B cell (primary cell): ENCODE results near the gene RPGR. TPM values are rescaled to one million over a fixed set of nuclear protein-coding genes. Genes with fewer than 3 reads are reported as not detected.

ENCODE experiments used
- ATAC-seq: fragments of 200-7000 bp; cut with Tn5 transposase; one replicate; pipeline ENCODE4 v1.10.0; 2021; ENCODE audit warnings: low read depth, mild to moderate bottlenecking, moderate number of reproducible peaks, moderate library complexity
- CTCF ChIA-PET: fragments of 350-600 bp; sonication (Branson Sonifier 250); formaldehyde crosslinking; loops from one replicate; lab custom pipeline; 2021; ENCODE audit warnings: antibody characterized with exemption, inconsistent platforms; lab: Charles Lee
- POLR2A ChIA-PET: fragments of 350-600 bp; sonication (Branson Sonifier 250); formaldehyde crosslinking; loops from one replicate; lab custom pipeline; 2021; ENCODE audit warnings: antibody characterized with exemption; lab: Charles Lee
- DNase-seq: peaks from one replicate; pipeline ENCODE4 v3.0.0; 2013
- H2AFZ ChIP-seq: 2 replicates; pipeline ENCODE4 v1.6.1; 2012; ENCODE audit warnings: mild to moderate bottlenecking, low read depth, low read length; ENCODE audit not compliant: insufficient read depth, poor library complexity, severe bottlenecking
- H3K27ac ChIP-seq, 2 donors: 1 replicate in 1 of 2; 2 replicates in 1 of 2; pipeline ENCODE4 v1.5.1; 2012 to 2013; ENCODE audit warnings: low read length in 2 of 2, mild to moderate bottlenecking in 2 of 2, moderate library complexity in 1 of 2
- H3K27me3 ChIP-seq, 4 experiments: fragments of 200-600 bp in 1 of 4; sonication (generic) in 1 of 4; replicated peaks in 1 of 4; 1 replicate in 2 of 4; 2 replicates in 2 of 4; pipeline versions ENCODE4 v1.6.1 to v1.7.0; 2013 to 2016; ENCODE audit warnings: low read length in 3 of 4, mild to moderate bottlenecking in 2 of 4, mixed read lengths in 1 of 4, moderate library complexity in 1 of 4; ENCODE audit not compliant: insufficient read depth in 4 of 4, control insufficient read depth in 3 of 4; ENCODE audit errors: control extremely low read depth in 1 of 4
- H3K36me3 ChIP-seq, 2 experiments: replicated peaks in 1 of 2; 1 replicate in 1 of 2; 2 replicates in 1 of 2; pipeline versions ENCODE4 v1.6.1 to v1.7.1; 2013; ENCODE audit warnings: low read length in 1 of 2; ENCODE audit not compliant: insufficient read depth in 2 of 2, control insufficient read depth in 1 of 2; ENCODE audit errors: control extremely low read depth in 1 of 2, extremely low read depth in 1 of 2
- H3K4me1 ChIP-seq, 2 donors: fragments of 200-600 bp in 1 of 2; sonication (generic) in 1 of 2; 1 replicate in 1 of 2; 2 replicates in 1 of 2; pipeline versions ENCODE4 v1.5.1 to v1.6.1; 2013 to 2017; ENCODE audit warnings: low read length in 2 of 2; ENCODE audit not compliant: control insufficient read depth in 2 of 2, insufficient read depth in 2 of 2
- H3K4me2 ChIP-seq: replicated peaks from 2 replicates; pipeline ENCODE3; 2012; ENCODE audit warnings: mild to moderate bottlenecking, low read depth, low read length; ENCODE audit not compliant: poor library complexity, severe bottlenecking
- H3K4me3 ChIP-seq, 5 experiments: fragments of 200-600 bp in 1 of 5; sonication (generic) in 1 of 5; 1 replicate in 3 of 5; 2 replicates in 2 of 5; pipeline versions ENCODE4 v1.5.1 to v1.7.0; 2011 to 2016; ENCODE audit warnings: low read length in 4 of 5, mild to moderate bottlenecking in 4 of 5, low read depth in 2 of 5, control low read depth in 1 of 5, moderate library complexity in 1 of 5; ENCODE audit not compliant: insufficient read depth in 1 of 5; ENCODE audit errors: control extremely low read depth in 1 of 5, extremely low read depth in 1 of 5
- H3K79me2 ChIP-seq: fragments of 200-600 bp; sonication (generic); one replicate; pipeline ENCODE4 v1.6.0; 2016; ENCODE audit warnings: low read length; ENCODE audit not compliant: control insufficient read depth, insufficient read depth
- H3K9ac ChIP-seq: fragments of 200-600 bp; sonication (generic); 2 replicates; pipeline ENCODE4 v1.6.1; 2017; ENCODE audit warnings: mild to moderate bottlenecking, low read length, moderate library complexity
- H3K9me3 ChIP-seq, 3 donors: one replicate each; pipeline versions ENCODE4 v1.6.1 to v1.7.1; 2013; ENCODE audit warnings: low read length in 2 of 3; ENCODE audit not compliant: control insufficient read depth in 2 of 3, insufficient read depth in 1 of 3; ENCODE audit errors: control extremely low read depth in 1 of 3
- H4K20me1 ChIP-seq: 2 replicates; pipeline ENCODE4 v1.6.0; 2012; ENCODE audit warnings: mild to moderate bottlenecking, low read length; ENCODE audit not compliant: insufficient read depth, control insufficient read depth, poor library complexity, severe bottlenecking
- H3K27ac Mint-ChIP-seq: one replicate; pipeline ENCODE4 v1.8.0; 2021; ENCODE audit warnings: mixed read lengths
- H3K27me3 Mint-ChIP-seq: one replicate; pipeline ENCODE4 v1.8.0; 2021; ENCODE audit warnings: mixed read lengths
- H3K4me1 Mint-ChIP-seq: one replicate; pipeline ENCODE4 v1.8.0; 2021; ENCODE audit warnings: mixed read lengths
- H3K4me3 Mint-ChIP-seq: one replicate; pipeline ENCODE4 v1.8.0; 2021; ENCODE audit warnings: mixed read lengths
- H3K9me3 Mint-ChIP-seq: one replicate; pipeline ENCODE4 v1.8.0; 2022; ENCODE audit warnings: mixed read lengths; ENCODE audit not compliant: insufficient read depth
- CTCF ChIP-seq: fragments of 200-600 bp; IDR thresholded peaks from one replicate; pipeline ENCODE4 v1.8.0; 2022; ENCODE audit warnings: antibody characterized with exemption, mild to moderate bottlenecking
- EZH2 ChIP-seq: IDR thresholded peaks from 2 replicates; pipeline ENCODE4 v1.6.1; 2012; ENCODE audit warnings: borderline replicate concordance, low read depth, mild to moderate bottlenecking, moderate library complexity, low read length; ENCODE audit not compliant: insufficient read depth, poor library complexity, severe bottlenecking
- WGBS: methylation state at CpG from one replicate; pipeline ENCODE4 v1.1.5; 2013; ENCODE audit warnings: missing lambda C conversion rate; ENCODE audit not compliant: insufficient coverage; 5-methylcytosine and 5-hydroxymethylcytosine counted together
- intact Hi-C: fragments of 100-400 bp; cut with micrococcal nuclease; formaldehyde crosslinking; loops from one replicate; pipeline ENCODE4 v1.10.0; 2022
- polyA plus RNA-seq: library from polyadenylated mRNA; depleted of rRNA; stranded (reverse); fragments of >200 nt; gene quantifications from 2 replicates; pipeline ENCODE4 v1.2.3, GENCODE V29; 2012
- total RNA-seq, 2 donors: library from RNA; stranded (reverse); fragments of 120-200 nt in 1 of 2; gene quantifications; 1 replicate in 1 of 2; 2 replicates in 1 of 2; pipeline versions ENCODE4 v1.2.3 to v1.2.4, GENCODE V29; 2013 to 2022

RPGR gene
- total and polyA plus RNA-seq, 2 donors (not counting 1 experiment from before 2014, with no cell fraction given): 4.2 to 26.8 TPM

GRCh38 chrX:38279188-38279587, 48.1 kb downstream of the RPGR start:
- Histone ChIP-seq H3K4me3 (no peak overlapping the region), H3K4me1 (no peaks in the 10 kb centered on the region), H3K27me3 (no peaks in the 10 kb centered on the region), H3K9ac (no peak overlapping the region), H2AFZ (no peak overlapping the region), H3K36me3 (no peaks in the 10 kb centered on the region), H3K79me2 (no peaks in the 10 kb centered on the region), H3K4me2 (no peak overlapping the region), H3K9me3 (no peaks in the 10 kb centered on the region), H4K20me1 (no peaks in the 10 kb centered on the region), H3K27ac (no peak overlapping the region)
- WGBS: no CpG with 5 or more reads among the region's 2 CpGs
- no peak overlapping the region for H3K4me3 Mint-ChIP-seq
- DNase-seq: no peak
- ATAC-seq: no peak
- CTCF ChIA-PET: no interaction called here
- TF ChIP-seq CTCF (no peak), EZH2 (no peak)
- POLR2A ChIA-PET: no interaction called here
- intact Hi-C loops: no loop called here
- H3K27ac Mint-ChIP-seq: no peak overlapping the region
- H3K27me3 Mint-ChIP-seq: no peaks in the 10 kb centered on the region
- no peaks in the 10 kb centered on the region for H3K9me3 Mint-ChIP-seq
- H3K4me1 Mint-ChIP-seq: peaks cover 8% of the 10 kb centered on the region

- H3K27ac Mint-ChIP-seq: no peak overlapping the region
- no peak overlapping the region for H3K27ac ChIP-seq
- no peak overlapping the region for H3K4me3 Mint-ChIP-seq
- DNase-seq: no peak
- H3K9me3 Mint-ChIP-seq: no peaks in the 10 kb centered on the region
- no peaks in the 10 kb centered on the region for H3K79me2 ChIP-seq
- H3K4me1 ChIP-seq: no peaks in the 10 kb centered on the region
- no CpG with 5 or more reads among the region's 1 CpG for WGBS
- H4K20me1 ChIP-seq: no peaks in the 10 kb centered on the region
- no peaks in the 10 kb centered on the region for H3K27me3 Mint-ChIP-seq
- no peak overlapping the region for H2AFZ ChIP-seq
- no peak for TF ChIP-seq EZH2
- no peak for TF ChIP-seq CTCF
- no peaks in the 10 kb centered on the region for H3K27me3 ChIP-seq
- no peaks in the 10 kb centered on the region for H3K36me3 ChIP-seq
- no peak for ATAC-seq
- H3K9me3 ChIP-seq: no peaks in the 10 kb centered on the region
- H3K4me2 ChIP-seq: no peak overlapping the region
- ChIA-PET CTCF (no interaction called here), POLR2A (no interaction called here)
- H3K9ac ChIP-seq: no peak overlapping the region
- H3K4me1 Mint-ChIP-seq: peaks cover 8% of the 10 kb centered on the region
- intact Hi-C loops: no loop called here
- no peak overlapping the region for H3K4me3 ChIP-seq
These were observed 48.6 kb downstream of the RPGR start for GRCh38 chrX:38278682-38279081.
